Renal pelvis (tissue), 4 donors: ENCODE measurements around the gene GPR4. TPM values are rescaled to one million over a fixed set of nuclear protein-coding genes. Genes with fewer than 3 reads are reported as not detected.
A peak's percentile ranks its signal among the peaks of the same experiment; 100 is the strongest.

Source experiments
- DNase-seq: peaks from one replicate; pipeline ENCODE4 v3.0.0-alpha.2; 2013
- polyA plus RNA-seq, 3 donors: library from polyadenylated mRNA; unstranded; fragments of 120-200 nt; gene quantifications; one replicate each; pipeline ENCODE4 v1.2.1, GENCODE V29; 2013; ENCODE audit not compliant: insufficient read length in 3 of 3

The GPR4 gene
- polyA plus RNA-seq, 3 donors: 3.7 to 5.6 (median 3.8) TPM

- peak; percentile 45 for DNase-seq
These were observed 43.6 kb downstream of the GPR4 start for GRCh38 chr19:45558399-45558878.

- DNase-seq: no peak
These were observed 45.2 kb downstream of the GPR4 start for GRCh38 chr19:45556835-45557234.

GRCh38 chr19:45554481-45554880 is 47.5 kb downstream of the GPR4 start:
- DNase-seq: no peak

- peak; percentile 48 for DNase-seq
These were observed 48.5 kb downstream of the GPR4 start for GRCh38 chr19:45553464-45553863.

GRCh38 chr19:45547965-45548609 is 53.9 kb downstream of the GPR4 start:
- no peak for DNase-seq

GRCh38 chr19:45547211-45547770 is 54.7 kb downstream of the GPR4 start:
- DNase-seq: no peak

- no peak for DNase-seq
These were observed 59.8 kb downstream of the GPR4 start for GRCh38 chr19:45542234-45542668.

Other genes starting within 250 kb of the GPR4 start
- 10 to 100 TPM; 35.3 to 42.2 (median 40.8) TPM for gene ERCC2, start 231.6 kb downstream of the GPR4 start, polyA plus RNA-seq
- 10 to 100 TPM in 2 of 3 donors, 1 to 10 TPM in 1; 9.0 to 12.3 (median 10.9) TPM for gene PPP1R13L, start 197.1 kb downstream of the GPR4 start, polyA plus RNA-seq
- gene POLR1G, start 195.6 kb downstream of the GPR4 start, polyA plus RNA-seq: 1 to 10 TPM; 3.8 to 6.0 (median 5.4) TPM
- gene ERCC1, start 178.3 kb downstream of the GPR4 start, polyA plus RNA-seq: 10 to 100 TPM; 83.0 to 97.5 (median 89.9) TPM
- 10 to 100 TPM in 2 of 3 donors, 1 to 10 TPM in 1; 9.8 to 13.1 (median 11.1) TPM for gene FOSB, start 134.2 kb downstream of the GPR4 start, polyA plus RNA-seq
- gene RTN2, start 105.2 kb downstream of the GPR4 start, polyA plus RNA-seq: 1 to 10 TPM; 5.0 to 8.3 (median 8.2) TPM
- under 1 TPM; 0.13 to 0.68 (median 0.56) TPM for gene PPM1N, start 103.8 kb downstream of the GPR4 start, polyA plus RNA-seq
- 10 to 100 TPM; 44.9 to 48.7 (median 47.1) TPM for gene VASP, start 94.7 kb downstream of the GPR4 start, polyA plus RNA-seq
- gene OPA3, start 17.4 kb downstream of the GPR4 start, polyA plus RNA-seq: 10 to 100 TPM in 2 of 3 donors, 1 to 10 TPM in 1; 9.9 to 12.6 (median 12.4) TPM
- gene EML2, start 37.2 kb upstream of the GPR4 start, polyA plus RNA-seq: 10 to 100 TPM; 19.8 to 25.9 (median 24.9) TPM
- under 1 TPM; 0.48 to 0.81 (median 0.52) TPM for gene GIPR, start 66.0 kb upstream of the GPR4 start, polyA plus RNA-seq
- gene SNRPD2, start 89.7 kb upstream of the GPR4 start, polyA plus RNA-seq: 100 to 1,000 TPM; 296 to 376 (median 352) TPM
- gene QPCTL, start 90.5 kb upstream of the GPR4 start, polyA plus RNA-seq: 10 to 100 TPM in 2 of 3 donors, 1 to 10 TPM in 1; 9.4 to 10.7 (median 10.1) TPM
- 10 to 100 TPM; 17.1 to 24.0 (median 18.6) TPM for gene FBXO46, start 128.7 kb upstream of the GPR4 start, polyA plus RNA-seq
- gene MEIOSIN, start 131.2 kb upstream of the GPR4 start, polyA plus RNA-seq: not detected
- gene SIX5, start 167.0 kb upstream of the GPR4 start, polyA plus RNA-seq: 10 to 100 TPM; 22.7 to 33.5 (median 31.4) TPM
- gene DMPK, start 180.3 kb upstream of the GPR4 start, polyA plus RNA-seq: 10 to 100 TPM; 48.6 to 70.8 (median 64.3) TPM
- gene DMWD, start 190.6 kb upstream of the GPR4 start, polyA plus RNA-seq: 10 to 100 TPM; 36.1 to 47.1 (median 41.3) TPM
- not detected for gene RSPH6A, start 213.1 kb upstream of the GPR4 start, polyA plus RNA-seq